H9 (cell line): Measurements from ENCODE around the gene CCDC3. TPM values are rescaled to one million over a fixed set of nuclear protein-coding genes. Genes with fewer than 3 reads are reported as not detected.

Experiments used
- DNase-seq: peaks from one replicate; pipeline ENCODE4 v3.0.0-alpha.2; 2017
- H2AFZ ChIP-seq: one replicate; pipeline ENCODE4 v1.6.1; 2013; ENCODE audit warnings: mild to moderate bottlenecking, low read length, control low read depth, moderate library complexity
- H2AK5ac ChIP-seq: 2 replicates; pipeline ENCODE4 v1.6.1; 2013; ENCODE audit warnings: low read length, control low read depth, mixed read lengths; ENCODE audit not compliant: insufficient read length
- H2BK120ac ChIP-seq: one replicate; pipeline ENCODE4 v1.6.1; 2013; ENCODE audit warnings: low read depth, mild to moderate bottlenecking, low read length, control low read depth, inconsistent platforms; ENCODE audit not compliant: poor library complexity, severe bottlenecking
- H2BK12ac ChIP-seq: 2 replicates; pipeline ENCODE4 v1.6.1; 2013; ENCODE audit warnings: low read length, control low read depth, mixed read lengths, low read depth; ENCODE audit not compliant: insufficient read length
- H2BK15ac ChIP-seq: 2 replicates; pipeline ENCODE4 v1.6.1; 2013; ENCODE audit warnings: low read depth, low read length, control low read depth
- H2BK20ac ChIP-seq: one replicate; pipeline ENCODE4 v1.6.1; 2013; ENCODE audit warnings: low read depth, mild to moderate bottlenecking, low read length, control low read depth, inconsistent platforms; ENCODE audit not compliant: poor library complexity, severe bottlenecking
- H2BK5ac ChIP-seq: 2 replicates; pipeline ENCODE4 v1.6.1; 2013; ENCODE audit warnings: low read length, control low read depth, mixed read lengths; ENCODE audit not compliant: insufficient read length
- H3K14ac ChIP-seq: 2 replicates; pipeline ENCODE4 v1.6.1; 2013; ENCODE audit warnings: low read length, control low read depth; ENCODE audit not compliant: insufficient read depth
- H3K18ac ChIP-seq: 2 replicates; pipeline ENCODE4 v1.6.1; 2013; ENCODE audit warnings: low read depth, mild to moderate bottlenecking, mixed read lengths, low read length, control low read depth; ENCODE audit not compliant: insufficient read length
- H3K23ac ChIP-seq: 2 replicates; pipeline ENCODE4 v1.6.1; 2013; ENCODE audit warnings: low read length, control low read depth, mixed read lengths, low read depth; ENCODE audit not compliant: insufficient read length
- H3K23me2 ChIP-seq: 2 replicates; pipeline ENCODE4 v1.6.1; 2013; ENCODE audit warnings: low read depth, mild to moderate bottlenecking, mixed read lengths, low read length, control low read depth; ENCODE audit not compliant: insufficient read length, poor library complexity, severe bottlenecking
- H3K27ac ChIP-seq: 2 replicates; pipeline ENCODE4 v1.5.1; 2013; ENCODE audit warnings: low read length, control low read depth, mixed read lengths, low read depth; ENCODE audit not compliant: insufficient read length
- H3K27me3 ChIP-seq: 2 replicates; pipeline ENCODE4 v1.6.1; 2013; ENCODE audit warnings: low read length, control low read depth, inconsistent platforms; ENCODE audit not compliant: insufficient read depth
- H3K4ac ChIP-seq: 2 replicates; pipeline ENCODE4 v1.6.1; 2013; ENCODE audit warnings: low read depth, mild to moderate bottlenecking, control low read depth, inconsistent platforms, low read length, moderate library complexity
- H3K4me1 ChIP-seq: 2 replicates; pipeline ENCODE4 v1.6.1; 2013; ENCODE audit warnings: low read length, control low read depth, inconsistent platforms; ENCODE audit not compliant: insufficient read depth
- H3K4me2 ChIP-seq: 2 replicates; pipeline ENCODE4 v1.6.1; 2013; ENCODE audit warnings: low read length, control low read depth, mixed read lengths; ENCODE audit not compliant: insufficient read length, insufficient read depth
- H3K56ac ChIP-seq: 2 replicates; pipeline ENCODE4 v1.6.1; 2013; ENCODE audit warnings: low read depth, mild to moderate bottlenecking, mixed read lengths, low read length, control low read depth; ENCODE audit not compliant: insufficient read length
- H3K79me1 ChIP-seq: 2 replicates; pipeline ENCODE4 v1.6.1; 2013; ENCODE audit warnings: low read depth, mild to moderate bottlenecking, moderate library complexity, low read length, control low read depth, inconsistent platforms; ENCODE audit not compliant: insufficient read depth, poor library complexity, severe bottlenecking
- H3K79me2 ChIP-seq: 2 replicates; pipeline ENCODE4 v1.6.1; 2013; ENCODE audit warnings: low read length, control low read depth, inconsistent platforms; ENCODE audit not compliant: insufficient read depth
- H3K9ac ChIP-seq: 2 replicates; pipeline ENCODE4 v1.6.1; 2013; ENCODE audit warnings: low read length, control low read depth, mixed read lengths; ENCODE audit not compliant: insufficient read length; ENCODE audit errors: extremely low read depth
- H3K9me3 ChIP-seq: one replicate; pipeline ENCODE4 v1.6.1; 2013; ENCODE audit warnings: low read depth, low read length, inconsistent platforms; ENCODE audit not compliant: control insufficient read depth
- H3T11ph ChIP-seq: one replicate; pipeline ENCODE4 v1.6.1; 2013; ENCODE audit warnings: mild to moderate bottlenecking, low read length, control low read depth, inconsistent platforms
- H4K20me1 ChIP-seq: one replicate; pipeline ENCODE4 v1.6.1; 2013; ENCODE audit not compliant: control insufficient read depth, insufficient read length, insufficient read depth
- H4K5ac ChIP-seq: 2 replicates; pipeline ENCODE4 v1.6.1; 2013; ENCODE audit warnings: low read depth, mild to moderate bottlenecking, mixed read lengths, low read length, control low read depth; ENCODE audit not compliant: insufficient read length
- H4K8ac ChIP-seq: replicated peaks from 2 replicates; pipeline ENCODE4 v1.6.1; 2013; ENCODE audit warnings: low read length, control low read depth, mixed read lengths, low read depth; ENCODE audit not compliant: insufficient read length
- H4K91ac ChIP-seq: 2 replicates; pipeline ENCODE4 v1.6.1; 2013; ENCODE audit warnings: low read depth, mild to moderate bottlenecking, moderate library complexity, mixed read lengths, low read length, control low read depth; ENCODE audit not compliant: insufficient read length
- H3K27ac Mint-ChIP-seq, 3 experiments: 2 replicates in 2 of 3; 3 replicates in 1 of 3; pipeline ENCODE4 v1.8.0; 2020 to 2021; ENCODE audit warnings: mixed read lengths in 3 of 3, mild to moderate bottlenecking in 1 of 3, moderate library complexity in 1 of 3
- H3K27me3 Mint-ChIP-seq: 2 replicates; pipeline ENCODE4 v1.8.0; 2021; ENCODE audit warnings: low read depth, mild to moderate bottlenecking, moderate library complexity, mixed read lengths
- H3K36me3 Mint-ChIP-seq, 3 experiments: 2 replicates in 2 of 3; 3 replicates in 1 of 3; pipeline ENCODE4 v1.8.0; 2020 to 2021; ENCODE audit warnings: low read depth in 3 of 3, mixed read lengths in 3 of 3; ENCODE audit not compliant: insufficient read depth in 1 of 3
- H3K4me1 Mint-ChIP-seq, 2 experiments: 2 replicates each; pipeline ENCODE4 v1.8.0; 2020; ENCODE audit warnings: mixed read lengths in 2 of 2
- H3K4me3 Mint-ChIP-seq, 2 experiments: 2 replicates in 1 of 2; 3 replicates in 1 of 2; pipeline ENCODE4 v1.8.0; 2020 to 2021; ENCODE audit warnings: mild to moderate bottlenecking in 2 of 2, mixed read lengths in 2 of 2, moderate library complexity in 1 of 2
- H3K9me3 Mint-ChIP-seq, 2 experiments: 2 replicates in 1 of 2; 3 replicates in 1 of 2; pipeline ENCODE4 v1.8.0; 2020; ENCODE audit warnings: mild to moderate bottlenecking in 2 of 2, mixed read lengths in 2 of 2, moderate library complexity in 1 of 2
- WGBS: extraction: QIAGEN DNeasy Blood & Tissue Kit; methylation state at CpG from one replicate; pipeline ENCODE4 v1.1.7; 2013; ENCODE audit warnings: missing lambda C conversion rate, low lambda C conversion rate, mixed read lengths; ENCODE audit not compliant: insufficient read length; ENCODE audit errors: extremely low coverage; 5-methylcytosine and 5-hydroxymethylcytosine counted together
- total RNA-seq: library from RNA; stranded (reverse); gene quantifications from 2 replicates; pipeline ENCODE4 v1.2.1, GENCODE V29; 2021
- TF ChIP-seq, protein P1 (sequence below): fragments of 200-600 bp; sonication (generic); conservative IDR thresholded peaks from 3 replicates; pipeline ENCODE4 v1.8.0; 2021; ENCODE audit warnings: antibody characterized with exemption, mild to moderate bottlenecking

Gene CCDC3
- total RNA-seq, 1 experiment from 2014 or later, result 2.3 TPM

DNA sequence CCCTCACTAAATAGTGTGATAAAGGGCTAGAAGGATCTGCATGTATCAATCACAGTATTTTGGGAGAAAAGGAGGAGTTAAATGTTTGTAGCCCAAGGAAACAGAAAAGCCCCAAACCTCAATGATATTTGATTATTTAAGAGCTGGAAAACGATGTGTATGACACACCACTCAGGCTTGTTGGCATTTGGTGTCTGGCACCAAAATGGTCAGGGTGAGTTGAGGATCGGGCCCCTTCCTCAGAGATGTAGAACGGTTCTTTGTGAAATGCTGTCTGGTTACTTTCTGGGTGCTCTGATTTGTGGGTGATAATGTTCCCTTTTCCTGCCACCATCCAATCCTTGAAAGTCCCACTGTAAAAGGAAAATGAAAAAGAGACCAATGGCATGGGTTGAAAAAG, 113.7 kb downstream of the CCDC3 start:
- TF ChIP-seq, protein P1, sequence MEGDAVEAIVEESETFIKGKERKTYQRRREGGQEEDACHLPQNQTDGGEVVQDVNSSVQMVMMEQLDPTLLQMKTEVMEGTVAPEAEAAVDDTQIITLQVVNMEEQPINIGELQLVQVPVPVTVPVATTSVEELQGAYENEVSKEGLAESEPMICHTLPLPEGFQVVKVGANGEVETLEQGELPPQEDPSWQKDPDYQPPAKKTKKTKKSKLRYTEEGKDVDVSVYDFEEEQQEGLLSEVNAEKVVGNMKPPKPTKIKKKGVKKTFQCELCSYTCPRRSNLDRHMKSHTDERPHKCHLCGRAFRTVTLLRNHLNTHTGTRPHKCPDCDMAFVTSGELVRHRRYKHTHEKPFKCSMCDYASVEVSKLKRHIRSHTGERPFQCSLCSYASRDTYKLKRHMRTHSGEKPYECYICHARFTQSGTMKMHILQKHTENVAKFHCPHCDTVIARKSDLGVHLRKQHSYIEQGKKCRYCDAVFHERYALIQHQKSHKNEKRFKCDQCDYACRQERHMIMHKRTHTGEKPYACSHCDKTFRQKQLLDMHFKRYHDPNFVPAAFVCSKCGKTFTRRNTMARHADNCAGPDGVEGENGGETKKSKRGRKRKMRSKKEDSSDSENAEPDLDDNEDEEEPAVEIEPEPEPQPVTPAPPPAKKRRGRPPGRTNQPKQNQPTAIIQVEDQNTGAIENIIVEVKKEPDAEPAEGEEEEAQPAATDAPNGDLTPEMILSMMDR, result no peak
- Histone ChIP-seq H3K79me1 (no peaks in the 10 kb centered on the region), H3K23me2 (no peaks in the 10 kb centered on the region), H2BK5ac (no peak overlapping the region), H3K18ac (no peak overlapping the region), H2BK20ac (no peak overlapping the region), H3K79me2 (no peaks in the 10 kb centered on the region), H2AFZ (no peak overlapping the region), H3K14ac (no peak overlapping the region), H3K4me1 (no peaks in the 10 kb centered on the region), H3T11ph (no peak overlapping the region), H3K23ac (no peak overlapping the region), H4K5ac (no peak overlapping the region), H3K4ac (no peak overlapping the region), H4K8ac (no peak overlapping the region), H2AK5ac (no peak overlapping the region), H3K27ac (no peak overlapping the region), H3K9me3 (no peaks in the 10 kb centered on the region), H4K20me1 (no peaks in the 10 kb centered on the region), H3K9ac (no peak overlapping the region), H3K27me3 (no peaks in the 10 kb centered on the region), H4K91ac (no peak overlapping the region), H3K56ac (no peak overlapping the region), H2BK15ac (no peak overlapping the region), H2BK120ac (no peak overlapping the region), H3K4me2 (no peak overlapping the region), H2BK12ac (no peak overlapping the region)
- Mint-ChIP-seq H3K4me3 (no peak overlapping the region), H3K27ac (0 out of 7 replicates have a peak overlapping the region, but pooled peaks of 1 of the 3 experiments have one; percentile 30), H3K9me3 (peaks cover 3 to 8% of the 10 kb centered on the region in 2 experiments; a peak in 4 of 5 replicates), H3K36me3 (no peaks in the 10 kb centered on the region), H3K27me3 (no peaks in the 10 kb centered on the region; the same call in 1 of the 2 replicates), H3K4me1 (peaks cover 11 to 12% of the 10 kb centered on the region in 2 experiments)
- no CpG with 5 or more reads among the region's 3 CpGs for WGBS
- DNase-seq, result no peak
